ENCODE results near the gene HOXC10. TPM values are rescaled to one million over a fixed set of nuclear protein-coding genes. Genes with fewer than 3 reads are reported as not detected.

The HOXC10 gene
- polyA plus RNA-seq, 1 donor (not counting 4 experiments of a cell fraction or from before 2014, with no cell fraction given), result 14.1 TPM

GRCh38 chr12:53955036-53955775, 29.7 kb upstream of the HOXC10 start:
- Histone ChIP-seq H3K27me3 (ENCODE audit: control insufficient read depth, extremely low read depth, insufficient read depth, low read length) (peaks cover 90% of the 10 kb centered on the region), H2AFZ (ENCODE audit: control insufficient read depth, low read length) (peak overlapping the region; percentile 80), H4K20me1 (ENCODE audit: control insufficient read depth, extremely low read depth, insufficient read depth, low read length) (no peaks in the 10 kb centered on the region), H3K36me3 (ENCODE audit: control insufficient read depth in 2 of 2, extremely low read depth in 1 of 2, insufficient read depth in 2 of 2, low read length in 2 of 2) (no peaks in the 10 kb centered on the region), H3K27ac (ENCODE audit: control insufficient read depth, insufficient read depth, low read length) (no peak overlapping the region), H3K4me2 (ENCODE audit: control insufficient read depth, extremely low read depth, insufficient read depth, low read depth, low read length) (peak overlapping the region; percentile 85), H3K79me2 (ENCODE audit: control insufficient read depth, insufficient read depth, low read length) (no peaks in the 10 kb centered on the region), H3K4me1 (ENCODE audit: control insufficient read depth, extremely low read depth, insufficient read depth, low read length) (peaks cover 39% of the 10 kb centered on the region), H3K4me3 (ENCODE audit: control insufficient read depth in 2 of 3, extremely low read depth in 1 of 3, insufficient read depth in 2 of 3, low read depth in 1 of 3, low read length in 3 of 3) (peak overlapping the region; percentile 51 to 61 (median 60)), H3K9me1 (ENCODE audit: control insufficient read depth, extremely low read depth, insufficient read depth, low read length) (no peaks in the 10 kb centered on the region), H3K9me3 (ENCODE audit: control insufficient read depth, low read depth, low read length) (no peaks in the 10 kb centered on the region), H3K9ac (ENCODE audit: control insufficient read depth, extremely low read depth, insufficient read depth, low read length) (peak overlapping the region; percentile 52)
- TF ChIP-seq EZH2 (IDR thresholded peaks at IDR 0.05; ENCODE audit: low read length), result peak; percentile 90
- TF ChIP-seq CTCF (optimal IDR thresholded peaks at IDR 0.05 in 1 of 3, IDR thresholded peaks at IDR 0.05 in 1 of 3, conservative IDR thresholded peaks at IDR 0.05 in 1 of 3; ENCODE audit: extremely low read depth in 1 of 3, insufficient read depth in 2 of 3, low read length in 3 of 3), result no peak
- dilution Hi-C loops (cut with MboI; ENCODE audit: extremely low pct_ligation_motif_present, low sequenced_read_pairs), result no loop called here
- no peak for FAIRE-seq
- no peak for DNase-seq (ENCODE audit: low read depth, low spot score)

GRCh38 chr12:53955776-53956250, 29.1 kb upstream of the HOXC10 start:
- H3K4me2 ChIP-seq (ENCODE audit: control insufficient read depth, extremely low read depth, insufficient read depth, low read depth, low read length), result peak overlapping the region; percentile 85
- TF ChIP-seq EZH2 (IDR thresholded peaks at IDR 0.05; ENCODE audit: low read length) (peak; percentile 93), CTCF (optimal IDR thresholded peaks at IDR 0.05 in 1 of 3, IDR thresholded peaks at IDR 0.05 in 1 of 3, conservative IDR thresholded peaks at IDR 0.05 in 1 of 3; ENCODE audit: extremely low read depth in 1 of 3, insufficient read depth in 2 of 3, low read length in 3 of 3) (no peak)
- no peak overlapping the region for H3K27ac ChIP-seq (ENCODE audit: control insufficient read depth, insufficient read depth, low read length)
- H3K79me2 ChIP-seq (ENCODE audit: control insufficient read depth, insufficient read depth, low read length), result no peaks in the 10 kb centered on the region
- peak overlapping the region; percentile 47 for H2AFZ ChIP-seq (ENCODE audit: control insufficient read depth, low read length)
- no peak for DNase-seq (ENCODE audit: low read depth, low spot score)
- H3K9me3 ChIP-seq (ENCODE audit: control insufficient read depth, low read depth, low read length), result no peaks in the 10 kb centered on the region
- H3K9me1 ChIP-seq (ENCODE audit: control insufficient read depth, extremely low read depth, insufficient read depth, low read length), result no peaks in the 10 kb centered on the region
- H3K36me3 ChIP-seq (ENCODE audit: control insufficient read depth in 2 of 2, extremely low read depth in 1 of 2, insufficient read depth in 2 of 2, low read length in 2 of 2), result no peaks in the 10 kb centered on the region
- FAIRE-seq, result peak; percentile 20
- dilution Hi-C loops (cut with MboI; ENCODE audit: extremely low pct_ligation_motif_present, low sequenced_read_pairs), result no loop called here
- H3K27me3 ChIP-seq (ENCODE audit: control insufficient read depth, extremely low read depth, insufficient read depth, low read length), result peaks cover 86% of the 10 kb centered on the region
- peak overlapping the region; percentile 33 for H3K9ac ChIP-seq (ENCODE audit: control insufficient read depth, extremely low read depth, insufficient read depth, low read length)
- H3K4me3 ChIP-seq (ENCODE audit: control insufficient read depth in 2 of 3, extremely low read depth in 1 of 3, insufficient read depth in 2 of 3, low read depth in 1 of 3, low read length in 3 of 3), result peak overlapping the region; percentile 51 to 61 (median 60)
- H3K4me1 ChIP-seq (ENCODE audit: control insufficient read depth, extremely low read depth, insufficient read depth, low read length), result peaks cover 34% of the 10 kb centered on the region
- H4K20me1 ChIP-seq (ENCODE audit: control insufficient read depth, extremely low read depth, insufficient read depth, low read length), result no peaks in the 10 kb centered on the region

Data from keratinocyte (primary cell).